Mucosa of rectum (tissue), 2 donors: ENCODE results near the gene SGK1.

Experiments used
- H3K27ac ChIP-seq, 2 donors: one replicate each; pipeline ENCODE4 v1.7.0; 2013; ENCODE audit warnings: inconsistent platforms in 2 of 2, low read depth in 2 of 2, low read length in 2 of 2
- H3K27me3 ChIP-seq, 2 donors: one replicate each; pipeline ENCODE4 v1.7.0; 2013; ENCODE audit warnings: low read length in 2 of 2; ENCODE audit not compliant: control insufficient read depth in 2 of 2, insufficient read depth in 2 of 2
- H3K36me3 ChIP-seq, 2 donors: one replicate each; pipeline ENCODE4 v1.7.0; 2013; ENCODE audit warnings: low read length in 2 of 2; ENCODE audit not compliant: control insufficient read depth in 2 of 2, insufficient read depth in 2 of 2
- H3K4me1 ChIP-seq, 2 donors: one replicate each; pipeline ENCODE4 v1.7.0; 2013; ENCODE audit warnings: low read length in 2 of 2, mild to moderate bottlenecking in 1 of 2; ENCODE audit not compliant: control insufficient read depth in 2 of 2, insufficient read depth in 2 of 2
- H3K4me3 ChIP-seq, 2 donors: one replicate each; pipeline ENCODE4 v1.7.0; 2013; ENCODE audit warnings: low read length in 2 of 2
- H3K9ac ChIP-seq, 2 donors: one replicate each; pipeline ENCODE4 v1.7.0; 2013; ENCODE audit warnings: low read length in 2 of 2, low read depth in 1 of 2, mild to moderate bottlenecking in 1 of 2
- H3K9me3 ChIP-seq, 2 donors: one replicate each; pipeline ENCODE4 v1.7.0; 2013; ENCODE audit warnings: low read length in 2 of 2; ENCODE audit not compliant: control insufficient read depth in 2 of 2
- donor health status: healthy.
- donor health status: Normal muscosa, but diverticular disease.

SGK1 gene

GRCh38 chr6:134169871-134170486, 147.9 kb downstream of the SGK1 start:
- Histone ChIP-seq H3K9ac (peak overlapping the region in 1 of 2 donors; percentile 1), H3K4me1 (peaks cover 6 to 13% of the 10 kb centered on the region in 2 donors), H3K9me3 (no peaks in the 10 kb centered on the region), H3K27me3 (no peaks in the 10 kb centered on the region), H3K4me3 (peak overlapping the region; percentile 11 to 28), H3K27ac (peak overlapping the region in 1 of 2 donors; percentile 25), H3K36me3 (peaks cover 41 to 54% of the 10 kb centered on the region in 2 donors)

- peaks cover 41 to 49% of the 10 kb centered on the region in 2 donors for H3K36me3 ChIP-seq
- H3K4me1 ChIP-seq, result peaks cover 3 to 13% of the 10 kb centered on the region in 2 donors
- no peaks in the 10 kb centered on the region for H3K27me3 ChIP-seq
- no peak overlapping the region for H3K9ac ChIP-seq
- H3K4me3 ChIP-seq, result no peak overlapping the region
- H3K9me3 ChIP-seq, result no peaks in the 10 kb centered on the region
- no peak overlapping the region for H3K27ac ChIP-seq
Observed at GRCh38 chr6:134168590-134169208, 149.2 kb downstream of the SGK1 start.

- no peak overlapping the region for H3K9ac ChIP-seq
- peaks cover 24 to 31% of the 10 kb centered on the region in 2 donors for H3K36me3 ChIP-seq
- H3K4me1 ChIP-seq, result peaks cover 3 to 23% of the 10 kb centered on the region in 2 donors
- H3K9me3 ChIP-seq, result no peaks in the 10 kb centered on the region
- H3K27ac ChIP-seq, result peak overlapping the region in 1 of 2 donors; percentile 51
- H3K27me3 ChIP-seq, result no peaks in the 10 kb centered on the region
- H3K4me3 ChIP-seq, result no peak overlapping the region
Observed at GRCh38 chr6:134166511-134167261, 151.2 kb downstream of the SGK1 start.

GRCh38 chr6:134165561-134166201, 152.2 kb downstream of the SGK1 start:
- no peak overlapping the region for H3K27ac ChIP-seq
- peaks cover 0 to 26% of the 10 kb centered on the region in 2 donors for H3K4me1 ChIP-seq
- H3K36me3 ChIP-seq, result peaks cover 15 to 21% of the 10 kb centered on the region in 2 donors
- H3K9ac ChIP-seq, result no peak overlapping the region
- H3K27me3 ChIP-seq, result no peaks in the 10 kb centered on the region
- H3K4me3 ChIP-seq, result no peak overlapping the region
- no peaks in the 10 kb centered on the region for H3K9me3 ChIP-seq

GRCh38 chr6:134164300-134164699, 153.6 kb downstream of the SGK1 start:
- Histone ChIP-seq H3K9me3 (no peaks in the 10 kb centered on the region), H3K4me1 (peaks cover 0 to 26% of the 10 kb centered on the region in 2 donors), H3K4me3 (no peak overlapping the region), H3K9ac (no peak overlapping the region), H3K36me3 (peaks cover 3 to 7% of the 10 kb centered on the region in 2 donors), H3K27ac (no peak overlapping the region), H3K27me3 (no peaks in the 10 kb centered on the region)

GRCh38 chr6:134162932-134163331, 155.0 kb downstream of the SGK1 start:
- Histone ChIP-seq H3K9ac (no peak overlapping the region), H3K4me1 (peaks cover 0 to 26% of the 10 kb centered on the region in 2 donors), H3K27me3 (no peaks in the 10 kb centered on the region), H3K27ac (peak overlapping the region in 1 of 2 donors; percentile 54), H3K4me3 (no peak overlapping the region), H3K9me3 (no peaks in the 10 kb centered on the region), H3K36me3 (peaks cover 0 to 3% of the 10 kb centered on the region in 2 donors)

- no peak overlapping the region for H3K4me3 ChIP-seq
- H3K4me1 ChIP-seq, result peaks cover 0 to 22% of the 10 kb centered on the region in 2 donors
- H3K9ac ChIP-seq, result peak overlapping the region in 1 of 2 donors; percentile 16
- H3K27me3 ChIP-seq, result no peaks in the 10 kb centered on the region
- H3K36me3 ChIP-seq, result no peaks in the 10 kb centered on the region
- H3K27ac ChIP-seq, result peak overlapping the region; percentile 33 to 77
- no peaks in the 10 kb centered on the region for H3K9me3 ChIP-seq
Observed at GRCh38 chr6:134161041-134161440, 156.9 kb downstream of the SGK1 start.

GRCh38 chr6:134152767-134153485, 165.0 kb downstream of the SGK1 start:
- Histone ChIP-seq H3K9ac (no peak overlapping the region), H3K36me3 (no peaks in the 10 kb centered on the region), H3K4me3 (no peak overlapping the region), H3K27me3 (no peaks in the 10 kb centered on the region), H3K9me3 (no peaks in the 10 kb centered on the region), H3K4me1 (peaks cover 0 to 5% of the 10 kb centered on the region in 2 donors), H3K27ac (no peak overlapping the region)

- no peak overlapping the region for H3K27ac ChIP-seq
- no peaks in the 10 kb centered on the region for H3K9me3 ChIP-seq
- H3K27me3 ChIP-seq, result no peaks in the 10 kb centered on the region
- no peak overlapping the region for H3K9ac ChIP-seq
- peaks cover 0 to 5% of the 10 kb centered on the region in 2 donors for H3K4me1 ChIP-seq
- H3K36me3 ChIP-seq, result no peaks in the 10 kb centered on the region
- H3K4me3 ChIP-seq, result no peak overlapping the region
Observed at GRCh38 chr6:134148566-134148965, 169.3 kb downstream of the SGK1 start.
